ENCODE measurements around the gene ANP32E.
A peak's percentile ranks its signal among the peaks of the same experiment; 100 is the strongest.
"Not testable (repeated sequence)": the region's sequence is repeated elsewhere in the genome, so short reads cannot be mapped to it uniquely, and the experiment has no call there.

The ANP32E gene

GRCh38 chr1:150256554-150257341 is 20.8 kb upstream of the ANP32E start:
- no peak overlapping the region for H3K4me3 ChIP-seq (ENCODE audit: low read depth, low read length)
- TF ChIP-seq CTCF (IDR thresholded peaks at IDR 0.05; ENCODE audit: borderline replicate concordance, insufficient read depth, low read depth, low read length), result no peak

GRCh38 chr1:150256198-150256553 is 20.3 kb upstream of the ANP32E start:
- TF ChIP-seq CTCF (IDR thresholded peaks at IDR 0.05; ENCODE audit: borderline replicate concordance, insufficient read depth, low read depth, low read length), result no peak
- H3K4me3 ChIP-seq (ENCODE audit: low read depth, low read length), result no peak overlapping the region

- TF ChIP-seq CTCF (IDR thresholded peaks at IDR 0.05; ENCODE audit: borderline replicate concordance, insufficient read depth, low read depth, low read length), result no peak
- no peak overlapping the region for H3K4me3 ChIP-seq (ENCODE audit: low read depth, low read length)
Observed at GRCh38 chr1:150249936-150250335, 14.0 kb upstream of the ANP32E start.

- H3K4me3 ChIP-seq (ENCODE audit: low read depth, low read length), result no peak overlapping the region
- TF ChIP-seq CTCF (IDR thresholded peaks at IDR 0.05; ENCODE audit: borderline replicate concordance, insufficient read depth, low read depth, low read length), result no peak
Observed at GRCh38 chr1:150243003-150243402, 7.1 kb upstream of the ANP32E start.

- no peak for TF ChIP-seq CTCF (IDR thresholded peaks at IDR 0.05; ENCODE audit: borderline replicate concordance, insufficient read depth, low read depth, low read length)
- H3K4me3 ChIP-seq (ENCODE audit: low read depth, low read length), result no peak overlapping the region
Observed at GRCh38 chr1:150237746-150238145, 1.8 kb upstream of the ANP32E start.

- not testable (repeated sequence) for H3K4me3 ChIP-seq (ENCODE audit: low read depth, low read length)
Observed at GRCh38 chr1:150237176-150237575, 1.3 kb upstream of the ANP32E start.

- TF ChIP-seq CTCF (IDR thresholded peaks at IDR 0.05; ENCODE audit: borderline replicate concordance, insufficient read depth, low read depth, low read length), result no peak
- peak overlapping the region; percentile 45 for H3K4me3 ChIP-seq (ENCODE audit: low read depth, low read length)
Observed at GRCh38 chr1:150236614-150237100, 745 bp upstream of the ANP32E start.

Measured in GM12875 (cell line).